ENCODE data around the gene ADAM12.

Gene ADAM12

DNA sequence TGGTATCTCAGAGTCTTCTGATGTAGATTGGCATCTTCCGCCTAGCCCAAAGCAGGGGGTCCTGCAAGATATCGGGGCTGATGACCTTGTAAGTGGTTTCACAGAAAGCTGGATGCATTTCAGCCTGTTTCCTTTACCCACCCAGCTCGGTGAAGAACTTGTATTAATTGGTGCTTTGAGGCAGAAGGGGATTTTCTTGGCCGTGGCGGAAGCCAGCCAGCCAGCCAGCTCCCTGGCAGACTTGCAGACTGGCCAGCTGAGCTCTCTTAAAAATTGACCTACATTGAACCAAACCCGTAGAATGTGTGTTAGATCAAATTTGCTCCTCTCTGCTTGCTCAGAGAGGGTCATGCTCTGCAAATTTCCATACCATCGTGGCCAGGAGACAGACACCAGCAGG, 218.4 kb downstream of the ADAM12 start:
- Histone ChIP-seq H3K27me3 (ENCODE audit: insufficient read depth, low read length, poor library complexity, severe bottlenecking) (no peaks in the 10 kb centered on the region), H3K4me1 (ENCODE audit: insufficient read depth, low read length, poor library complexity, severe bottlenecking) (no peaks in the 10 kb centered on the region), H3F3A (ENCODE audit: low read depth) (no peaks in the 10 kb centered on the region), H3K4me3 (ENCODE audit: low read length, poor library complexity, severe bottlenecking) (no peak overlapping the region), H3K9ac (ENCODE audit: low read depth, low read length, poor library complexity, severe bottlenecking) (no peak overlapping the region), H3K4me2 (ENCODE audit: low read depth, low read length, poor library complexity, severe bottlenecking) (no peak overlapping the region), H4K20me1 (ENCODE audit: insufficient read depth, low read length, poor library complexity, severe bottlenecking) (no peaks in the 10 kb centered on the region), H2AFZ (ENCODE audit: low read length) (no peak overlapping the region), H3K36me3 (ENCODE audit: insufficient read depth, low read length) (no peaks in the 10 kb centered on the region), H3K9me2 (replicated peaks; ENCODE audit: low read depth, low read length) (no peaks in the 10 kb centered on the region), H3K9me3 (ENCODE audit: insufficient read depth, low read depth, low read length) (peaks cover 3% of the 10 kb centered on the region; the same call in 1 of the 2 replicates), H3K79me2 (ENCODE audit: insufficient read depth, low read length) (no peaks in the 10 kb centered on the region)
- TF ChIP-seq, protein P1, sequence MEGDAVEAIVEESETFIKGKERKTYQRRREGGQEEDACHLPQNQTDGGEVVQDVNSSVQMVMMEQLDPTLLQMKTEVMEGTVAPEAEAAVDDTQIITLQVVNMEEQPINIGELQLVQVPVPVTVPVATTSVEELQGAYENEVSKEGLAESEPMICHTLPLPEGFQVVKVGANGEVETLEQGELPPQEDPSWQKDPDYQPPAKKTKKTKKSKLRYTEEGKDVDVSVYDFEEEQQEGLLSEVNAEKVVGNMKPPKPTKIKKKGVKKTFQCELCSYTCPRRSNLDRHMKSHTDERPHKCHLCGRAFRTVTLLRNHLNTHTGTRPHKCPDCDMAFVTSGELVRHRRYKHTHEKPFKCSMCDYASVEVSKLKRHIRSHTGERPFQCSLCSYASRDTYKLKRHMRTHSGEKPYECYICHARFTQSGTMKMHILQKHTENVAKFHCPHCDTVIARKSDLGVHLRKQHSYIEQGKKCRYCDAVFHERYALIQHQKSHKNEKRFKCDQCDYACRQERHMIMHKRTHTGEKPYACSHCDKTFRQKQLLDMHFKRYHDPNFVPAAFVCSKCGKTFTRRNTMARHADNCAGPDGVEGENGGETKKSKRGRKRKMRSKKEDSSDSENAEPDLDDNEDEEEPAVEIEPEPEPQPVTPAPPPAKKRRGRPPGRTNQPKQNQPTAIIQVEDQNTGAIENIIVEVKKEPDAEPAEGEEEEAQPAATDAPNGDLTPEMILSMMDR (conservative IDR thresholded peaks at IDR 0.05; ENCODE audit: low read length): no peak
- no peak for TF ChIP-seq EZH2phosphoT487 (IDR thresholded peaks at IDR 0.05; ENCODE audit: borderline replicate concordance)

DNA sequence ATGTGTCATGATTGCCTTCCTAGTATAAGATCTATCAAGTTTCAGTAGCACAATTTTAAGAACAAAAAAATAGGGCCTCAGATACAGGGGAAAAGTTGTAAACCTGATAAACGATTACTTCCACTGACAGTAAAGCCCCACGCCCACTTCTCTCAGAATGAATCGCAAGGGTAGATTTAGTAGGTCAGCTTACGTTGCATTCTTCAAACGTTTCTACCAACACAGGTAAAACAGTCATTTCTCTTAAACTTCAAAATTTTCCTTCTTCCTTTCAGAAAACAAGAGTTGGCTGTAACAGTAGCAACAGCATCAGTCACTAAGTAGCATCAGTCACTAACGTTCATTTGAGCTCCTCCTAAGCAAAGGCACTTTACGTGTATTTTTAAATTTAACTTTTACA, 221.5 kb downstream of the ADAM12 start:
- Histone ChIP-seq H3K9me2 (replicated peaks; ENCODE audit: low read depth, low read length) (no peaks in the 10 kb centered on the region), H3K9ac (ENCODE audit: low read depth, low read length, poor library complexity, severe bottlenecking) (no peak overlapping the region), H3K9me3 (ENCODE audit: insufficient read depth, low read depth, low read length) (no peaks in the 10 kb centered on the region; the same call in 1 of the 2 replicates), H3K4me3 (ENCODE audit: low read length, poor library complexity, severe bottlenecking) (no peak overlapping the region), H3K79me2 (ENCODE audit: insufficient read depth, low read length) (no peaks in the 10 kb centered on the region), H3F3A (ENCODE audit: low read depth) (no peaks in the 10 kb centered on the region), H3K4me2 (ENCODE audit: low read depth, low read length, poor library complexity, severe bottlenecking) (no peak overlapping the region), H4K20me1 (ENCODE audit: insufficient read depth, low read length, poor library complexity, severe bottlenecking) (no peaks in the 10 kb centered on the region), H2AFZ (ENCODE audit: low read length) (no peak overlapping the region), H3K4me1 (ENCODE audit: insufficient read depth, low read length, poor library complexity, severe bottlenecking) (no peaks in the 10 kb centered on the region), H3K27me3 (ENCODE audit: insufficient read depth, low read length, poor library complexity, severe bottlenecking) (no peaks in the 10 kb centered on the region), H3K36me3 (ENCODE audit: insufficient read depth, low read length) (no peaks in the 10 kb centered on the region)
- TF ChIP-seq EZH2phosphoT487 (IDR thresholded peaks at IDR 0.05; ENCODE audit: borderline replicate concordance): no peak
- TF ChIP-seq, protein P1 (conservative IDR thresholded peaks at IDR 0.05; ENCODE audit: low read length): no peak

DNA sequence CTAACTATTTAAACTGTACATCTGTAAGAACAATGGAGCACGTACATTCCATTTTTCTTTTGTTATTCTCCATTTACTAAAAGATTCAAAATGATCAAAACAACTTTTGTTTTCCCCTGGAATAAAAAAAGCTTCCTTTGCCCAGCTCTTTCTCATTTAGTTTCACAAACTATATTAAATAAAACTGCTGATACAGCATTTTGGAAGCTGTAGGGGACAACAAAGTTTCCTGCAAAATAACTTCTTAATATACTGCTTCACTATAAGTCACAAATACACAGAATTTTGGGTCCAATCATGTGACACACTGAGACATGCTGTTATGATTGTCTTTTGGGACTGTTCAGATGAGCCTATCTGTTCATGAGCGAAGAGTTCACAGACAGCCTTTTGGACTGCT, 222.4 kb downstream of the ADAM12 start:
- H3K27me3 ChIP-seq (ENCODE audit: insufficient read depth, low read length, poor library complexity, severe bottlenecking): no peaks in the 10 kb centered on the region
- no peaks in the 10 kb centered on the region for H3K9me2 ChIP-seq (replicated peaks; ENCODE audit: low read depth, low read length)
- no peak overlapping the region for H3K9ac ChIP-seq (ENCODE audit: low read depth, low read length, poor library complexity, severe bottlenecking)
- no peaks in the 10 kb centered on the region for H4K20me1 ChIP-seq (ENCODE audit: insufficient read depth, low read length, poor library complexity, severe bottlenecking)
- H2AFZ ChIP-seq (ENCODE audit: low read length): no peak overlapping the region
- H3K36me3 ChIP-seq (ENCODE audit: insufficient read depth, low read length): no peaks in the 10 kb centered on the region
- no peak overlapping the region for H3K4me2 ChIP-seq (ENCODE audit: low read depth, low read length, poor library complexity, severe bottlenecking)
- H3K79me2 ChIP-seq (ENCODE audit: insufficient read depth, low read length): no peaks in the 10 kb centered on the region
- no peak overlapping the region for H3K4me3 ChIP-seq (ENCODE audit: low read length, poor library complexity, severe bottlenecking)
- H3K4me1 ChIP-seq (ENCODE audit: insufficient read depth, low read length, poor library complexity, severe bottlenecking): no peaks in the 10 kb centered on the region
- no peaks in the 10 kb centered on the region; the same call in 1 of the 2 replicates for H3K9me3 ChIP-seq (ENCODE audit: insufficient read depth, low read depth, low read length)
- TF ChIP-seq, protein P1 (conservative IDR thresholded peaks at IDR 0.05; ENCODE audit: low read length): no peak
- no peak for TF ChIP-seq EZH2phosphoT487 (IDR thresholded peaks at IDR 0.05; ENCODE audit: borderline replicate concordance)
- no peaks in the 10 kb centered on the region for H3F3A ChIP-seq (ENCODE audit: low read depth)

Data from Loucy (cell line).